ENCODE data around the gene TJAP1.

The TJAP1 gene

DNA sequence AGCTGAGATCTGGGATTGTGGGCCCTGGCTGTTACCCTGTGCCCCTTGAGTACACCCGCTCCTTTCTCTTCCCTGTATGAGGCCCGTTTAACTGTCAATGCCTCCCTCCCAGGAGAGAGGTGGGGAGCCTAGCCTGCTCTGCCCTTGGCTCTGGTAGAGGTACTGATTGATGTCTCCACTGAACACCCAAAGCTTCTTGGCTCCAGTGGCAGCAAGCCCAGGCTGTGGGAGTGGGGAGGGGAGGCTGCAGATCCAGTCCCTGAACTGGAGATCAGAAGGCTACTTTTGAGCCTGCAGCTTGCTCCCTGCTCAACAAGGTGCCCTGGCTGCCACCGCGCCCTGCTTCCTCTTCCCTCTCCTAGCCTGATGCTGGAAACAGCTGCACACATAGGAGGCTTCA lies 25.3 kb downstream of the TJAP1 start:
- H3K27ac ChIP-seq = no peak overlapping the region
- TF ChIP-seq ZFX (IDR thresholded peaks at IDR 0.05) = no peak
- TF ChIP-seq, protein P1, sequence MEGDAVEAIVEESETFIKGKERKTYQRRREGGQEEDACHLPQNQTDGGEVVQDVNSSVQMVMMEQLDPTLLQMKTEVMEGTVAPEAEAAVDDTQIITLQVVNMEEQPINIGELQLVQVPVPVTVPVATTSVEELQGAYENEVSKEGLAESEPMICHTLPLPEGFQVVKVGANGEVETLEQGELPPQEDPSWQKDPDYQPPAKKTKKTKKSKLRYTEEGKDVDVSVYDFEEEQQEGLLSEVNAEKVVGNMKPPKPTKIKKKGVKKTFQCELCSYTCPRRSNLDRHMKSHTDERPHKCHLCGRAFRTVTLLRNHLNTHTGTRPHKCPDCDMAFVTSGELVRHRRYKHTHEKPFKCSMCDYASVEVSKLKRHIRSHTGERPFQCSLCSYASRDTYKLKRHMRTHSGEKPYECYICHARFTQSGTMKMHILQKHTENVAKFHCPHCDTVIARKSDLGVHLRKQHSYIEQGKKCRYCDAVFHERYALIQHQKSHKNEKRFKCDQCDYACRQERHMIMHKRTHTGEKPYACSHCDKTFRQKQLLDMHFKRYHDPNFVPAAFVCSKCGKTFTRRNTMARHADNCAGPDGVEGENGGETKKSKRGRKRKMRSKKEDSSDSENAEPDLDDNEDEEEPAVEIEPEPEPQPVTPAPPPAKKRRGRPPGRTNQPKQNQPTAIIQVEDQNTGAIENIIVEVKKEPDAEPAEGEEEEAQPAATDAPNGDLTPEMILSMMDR (conservative IDR thresholded peaks at IDR 0.05) = no peak

DNA sequence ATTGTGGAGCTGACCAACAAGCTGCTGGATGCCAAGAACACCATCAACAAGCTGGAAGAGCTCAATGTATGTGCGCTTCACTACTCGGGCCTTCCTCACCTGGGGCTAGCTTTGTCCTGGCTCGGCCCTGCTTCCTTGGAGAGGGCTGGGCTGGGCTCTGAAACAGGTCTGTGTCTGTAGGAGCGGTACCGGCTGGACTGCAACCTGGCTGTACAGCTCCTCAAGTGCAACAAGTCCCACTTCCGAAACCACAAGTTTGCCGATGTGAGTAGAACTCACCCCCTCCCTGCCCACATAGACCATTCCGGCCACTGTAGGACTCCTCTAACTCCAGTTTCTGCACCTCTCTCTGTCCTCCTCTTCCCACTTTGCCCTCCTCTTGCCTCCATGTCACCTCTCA lies 26.1 kb downstream of the TJAP1 start:
- TF ChIP-seq, protein P1 (conservative IDR thresholded peaks at IDR 0.05) = no peak
- no peak for TF ChIP-seq ZFX (IDR thresholded peaks at IDR 0.05)
- no peak overlapping the region for H3K27ac ChIP-seq

DNA sequence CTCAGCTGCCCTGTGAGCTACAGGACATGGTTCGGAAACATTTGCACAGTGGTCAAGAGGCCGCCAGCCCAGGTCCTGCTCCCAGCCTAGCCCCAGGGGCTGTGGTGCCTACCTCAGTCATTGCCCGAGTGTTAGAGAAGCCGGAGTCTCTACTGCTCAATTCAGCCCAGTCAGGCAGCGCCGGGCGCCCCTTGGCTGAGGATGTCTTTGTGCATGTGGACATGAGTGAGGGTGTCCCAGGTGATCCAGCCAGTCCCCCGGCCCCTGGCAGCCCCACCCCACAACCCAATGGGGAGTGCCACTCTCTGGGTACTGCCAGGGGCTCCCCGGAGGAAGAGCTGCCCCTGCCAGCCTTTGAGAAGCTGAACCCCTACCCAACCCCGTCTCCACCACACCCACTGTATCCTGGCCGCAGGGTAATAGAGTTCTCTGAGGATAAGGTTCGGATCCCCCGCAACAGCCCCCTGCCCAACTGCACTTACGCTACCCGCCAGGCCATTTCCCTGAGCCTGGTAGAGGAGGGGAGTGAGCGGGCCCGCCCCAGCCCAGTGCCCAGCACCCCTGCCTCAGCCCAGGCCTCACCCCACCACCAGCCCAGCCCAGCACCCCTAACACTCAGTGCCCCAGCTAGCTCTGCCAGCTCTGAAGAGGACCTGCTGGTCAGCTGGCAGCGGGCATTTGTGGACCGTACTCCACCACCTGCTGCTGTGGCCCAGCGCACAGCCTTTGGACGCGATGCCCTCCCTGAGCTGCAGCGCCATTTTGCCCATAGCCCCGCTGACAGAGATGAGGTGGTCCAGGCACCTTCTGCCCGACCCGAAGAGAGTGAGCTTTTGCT lies 27.6 kb downstream of the TJAP1 start:
- H3K27ac ChIP-seq = no peak overlapping the region
- TF ChIP-seq ZFX (IDR thresholded peaks at IDR 0.05) = no peak
- TF ChIP-seq, protein P1 (conservative IDR thresholded peaks at IDR 0.05) = no peak

DNA sequence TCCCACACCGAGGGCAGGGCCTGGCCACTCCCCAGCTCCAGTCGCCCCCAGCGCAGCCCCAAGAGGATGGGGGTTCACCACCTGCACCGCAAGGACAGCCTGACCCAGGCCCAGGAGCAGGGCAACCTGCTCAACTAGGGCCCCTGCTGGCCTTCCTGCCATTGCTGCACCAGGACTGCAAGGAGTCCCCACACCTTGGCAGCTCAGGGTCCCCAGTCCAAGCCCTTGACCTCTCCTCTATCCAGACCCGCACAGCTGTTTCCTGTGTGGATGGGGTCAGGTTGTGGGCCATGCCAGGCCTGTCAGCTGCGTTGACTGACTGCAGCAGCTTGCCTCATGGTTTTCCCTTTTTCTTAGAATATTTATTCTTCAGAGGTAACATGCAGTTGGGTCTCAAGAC lies 28.3 kb downstream of the TJAP1 start:
- no peak overlapping the region for H3K27ac ChIP-seq
- TF ChIP-seq ZFX (IDR thresholded peaks at IDR 0.05) = no peak
- TF ChIP-seq, protein P1 (conservative IDR thresholded peaks at IDR 0.05) = no peak

DNA sequence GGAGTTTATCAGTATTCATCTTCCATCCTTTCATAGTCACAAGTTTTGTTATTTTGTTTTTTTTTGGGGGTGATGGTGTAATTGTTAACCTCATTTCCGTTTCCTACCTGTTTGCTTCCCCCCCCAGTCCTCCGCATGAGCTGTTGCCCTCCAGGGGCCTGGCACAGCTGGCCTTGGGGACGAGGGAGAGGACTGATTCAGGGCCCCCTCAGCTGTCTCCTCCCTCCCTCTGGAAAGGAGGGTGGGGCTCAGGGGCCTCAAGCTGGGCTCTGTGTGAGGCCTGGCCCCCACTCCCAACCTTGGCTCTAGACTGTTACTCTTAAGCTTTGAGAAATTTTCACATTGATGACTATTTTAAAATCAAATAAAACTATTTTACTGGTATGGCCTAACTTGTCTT lies 28.8 kb downstream of the TJAP1 start:
- no peak overlapping the region for H3K27ac ChIP-seq
- TF ChIP-seq, protein P1 (conservative IDR thresholded peaks at IDR 0.05) = no peak
- no peak for TF ChIP-seq ZFX (IDR thresholded peaks at IDR 0.05)

DNA sequence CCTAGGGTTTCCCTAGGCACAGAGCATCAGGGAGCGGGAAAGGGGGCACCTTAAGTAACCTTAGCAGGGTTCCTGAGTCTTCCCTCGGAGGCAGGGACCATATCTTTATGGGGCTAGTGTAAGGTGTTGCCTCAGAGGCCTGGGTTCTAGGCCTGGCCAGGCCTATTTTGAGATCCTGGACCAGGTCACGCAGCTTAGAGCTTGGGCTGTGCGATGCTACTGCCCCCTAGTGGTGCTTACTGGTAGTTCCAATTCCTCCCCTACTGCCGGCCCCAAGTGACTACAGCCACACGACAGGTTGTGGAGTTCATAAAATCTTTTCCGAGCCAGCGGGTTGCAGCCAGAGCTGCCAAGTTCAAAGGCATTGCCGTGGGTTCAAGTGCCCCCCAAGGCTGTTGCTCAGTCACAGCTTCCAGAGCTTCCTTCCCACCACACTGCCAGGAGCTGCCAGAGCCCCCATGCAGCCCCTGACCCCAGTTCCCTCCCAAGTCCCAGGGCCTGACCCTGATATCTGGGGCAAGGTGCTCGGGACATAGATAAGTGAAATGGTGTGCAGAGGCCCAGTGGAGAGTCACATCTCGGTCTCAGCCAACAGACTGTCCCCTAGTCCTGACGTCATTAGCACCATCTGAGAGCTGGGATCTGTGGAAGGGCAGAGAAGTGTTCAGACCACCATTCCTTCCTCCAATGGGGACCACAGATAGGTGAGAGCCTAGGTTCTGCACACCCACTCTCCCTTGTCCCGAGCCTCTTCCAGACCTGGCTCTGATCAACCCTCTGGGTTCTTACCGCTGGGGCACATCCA lies 29.5 kb downstream of the TJAP1 start:
- no peak overlapping the region for H3K27ac ChIP-seq
- TF ChIP-seq ZFX (IDR thresholded peaks at IDR 0.05) = no peak
- TF ChIP-seq, protein P1 (conservative IDR thresholded peaks at IDR 0.05) = peak; percentile 97

Measured in C4-2B (cell line).